ENCODE results near the gene PSTPIP1. TPM values are rescaled to one million over a fixed set of nuclear protein-coding genes. Genes with fewer than 3 reads are reported as not detected.

The PSTPIP1 gene
- total and polyA plus RNA-seq, 10 of the 15 experiments (the other 5 are each of a cell fraction or from before 2014, with no cell fraction given) = 0.50 to 29.3 (median 14.5) TPM

GRCh38 chr15:76999996-77000395 is 5.1 kb downstream of the PSTPIP1 start:
- WGBS (ENCODE audit: insufficient coverage, insufficient replicate concordance, low lambda C conversion rate, missing lambda C conversion rate) = 97% methylated on average over 2 of the region's 2 CpGs
- ATAC-seq (no peak), FAIRE-seq (no peak), DNase-seq (ENCODE audit: low read depth, low spot score) (no peak)
- H2AFZ ChIP-seq (ENCODE audit: control insufficient read depth, low read depth, low read length) = no peak overlapping the region
- no peaks in the 10 kb centered on the region for H3K36me3 ChIP-seq (ENCODE audit: control insufficient read depth in 2 of 2, insufficient read depth in 2 of 2, low read length in 1 of 2)
- H4K20me1 ChIP-seq (ENCODE audit: control insufficient read depth, insufficient read depth) = no peaks in the 10 kb centered on the region
- ChIA-PET RAD21 (ENCODE audit: unreplicated experiment) (interaction anchor here (4.1 kb wide), 1 partner anchor 12 kb away, joined by 42 read pairs; no protein-coding TSS in a partner anchor), POLR2A (interaction anchor here (3.9 kb wide), 1 partner anchor 18 kb away, joined by 19 read pairs; no protein-coding TSS in a partner anchor), SMC1A (ENCODE audit: uncharacterized antibody, unreplicated experiment) (interaction anchor here (1.7 to 7.8 kb wide), 4 partner anchors 12 to 22 kb away, joined by 9 to 99 read pairs (median 38); no protein-coding TSS in a partner anchor), CTCF (interaction anchor here (3.5 to 5.9 kb wide), 3 partner anchors 11 to 26 kb away, joined by 25 to 42 read pairs (median 30); no protein-coding TSS in a partner anchor)
- peaks cover 45% of the 10 kb centered on the region for H3K4me1 ChIP-seq (ENCODE audit: control insufficient read depth, insufficient read depth, low read length)
- H3K79me2 ChIP-seq (ENCODE audit: control insufficient read depth, insufficient read depth, low read length) = peaks cover 7% of the 10 kb centered on the region
- no peak overlapping the region for H3K9ac ChIP-seq (ENCODE audit: control insufficient read depth, insufficient read depth, low read length)
- no peak for TF ChIP-seq EED (IDR thresholded peaks at IDR 0.05; ENCODE audit: low read depth)
- TF ChIP-seq IKZF1 (conservative IDR thresholded peaks at IDR 0.05) = no peak
- no peak for TF ChIP-seq RELB (IDR thresholded peaks at IDR 0.05; ENCODE audit: low read depth)
- no peak for TF ChIP-seq ESRRA (IDR thresholded peaks at IDR 0.05; ENCODE audit: low read length)
- no peak for TF ChIP-seq RBBP5 (conservative IDR thresholded peaks at IDR 0.05)
- no peak for TF ChIP-seq ZNF384 (IDR thresholded peaks at IDR 0.05; ENCODE audit: borderline replicate concordance, low read depth, low read length)
- no peak for TF ChIP-seq CTCF (IDR thresholded peaks at IDR 0.05 in 2 of 3, conservative IDR thresholded peaks at IDR 0.05 in 1 of 3; ENCODE audit: control insufficient read depth in 2 of 3, extremely low read depth in 1 of 3, insufficient read depth in 1 of 3, low read depth in 3 of 3, low read length in 3 of 3)
- no peak for TF ChIP-seq KDM1A (IDR thresholded peaks at IDR 0.05; ENCODE audit: borderline replicate concordance)
- no peak for TF ChIP-seq SIX5 (IDR thresholded peaks at IDR 0.05; ENCODE audit: low read depth, low read length, severe bottlenecking)
- no peak for TF ChIP-seq SREBF2 (IDR thresholded peaks at IDR 0.05; ENCODE audit: low read length)
- no peak for TF ChIP-seq SKIL (IDR thresholded peaks at IDR 0.05; ENCODE audit: low read depth, poor library complexity, severe bottlenecking)
- no peak for TF ChIP-seq CBFB (IDR thresholded peaks at IDR 0.05; ENCODE audit: low read depth)
- no peak for TF ChIP-seq SMAD5 (IDR thresholded peaks at IDR 0.05; ENCODE audit: low read depth)
- no peak for TF ChIP-seq ZNF207 (IDR thresholded peaks at IDR 0.05; ENCODE audit: borderline replicate concordance)
- TF ChIP-seq JUNB (IDR thresholded peaks at IDR 0.05) = no peak
- no peak for TF ChIP-seq PML (IDR thresholded peaks at IDR 0.05; ENCODE audit: low read length)
- no peak for TF ChIP-seq BHLHE40 (IDR thresholded peaks at IDR 0.05; ENCODE audit: borderline replicate concordance in 1 of 2, low read depth in 2 of 2, low read length in 1 of 2)
- H3K4me3 ChIP-seq = no peak overlapping the region
- intact Hi-C loops (cut with micrococcal nuclease; ENCODE audit: unreplicated experiment) = no loop called here
- no peak overlapping the region for H3K4me2 ChIP-seq (ENCODE audit: control insufficient read depth, insufficient read depth)
- H3K9me3 ChIP-seq (replicated peaks; ENCODE audit: control insufficient read depth, insufficient read depth, low read length) = no peaks in the 10 kb centered on the region
- no TSS peak for BruUV-seq (replicated peaks)
- in situ Hi-C loops (cut with MboI) = no loop called here
- H3K27ac ChIP-seq (ENCODE audit: control insufficient read depth, insufficient read depth) = no peak overlapping the region
- no peaks in the 10 kb centered on the region for H3K27me3 ChIP-seq (replicated peaks in 1 of 2; ENCODE audit: control insufficient read depth in 2 of 2, insufficient read depth in 2 of 2, low read length in 1 of 2)
